ENCODE measurements around the gene MLN. TPM values are rescaled to one million over a fixed set of nuclear protein-coding genes. Genes with fewer than 3 reads are reported as not detected.

The MLN gene
- total and polyA plus RNA-seq, 3 experiments from 2014 or later, result not detected

DNA sequence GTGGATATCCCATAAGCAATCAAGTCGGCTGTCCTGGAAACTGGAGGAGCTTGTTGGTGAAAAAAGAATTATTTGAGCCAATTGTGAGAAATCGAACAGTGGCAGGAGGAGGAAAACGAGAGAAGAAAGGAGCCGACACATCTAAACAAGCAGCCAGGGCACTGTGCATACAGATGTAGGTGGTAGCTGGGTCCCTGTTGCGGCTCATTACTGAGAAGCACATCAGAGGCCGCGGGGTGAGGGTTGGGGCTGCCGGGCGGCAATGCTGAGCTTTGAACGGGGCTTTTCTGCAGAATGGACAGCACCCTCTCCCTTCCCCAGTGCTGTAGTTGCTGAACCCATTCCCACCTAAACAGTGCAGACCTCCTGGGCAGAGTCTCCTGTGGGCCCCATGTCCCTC is 10.8 kb downstream of the MLN start:
- no peaks in the 10 kb centered on the region for H3K27me3 ChIP-seq (ENCODE audit: insufficient read depth, low read length, poor library complexity, severe bottlenecking)
- POLR2A ChIA-PET, result no interaction called here
- H3K27me3 Mint-ChIP-seq, result peaks cover 8% of the 10 kb centered on the region in 2 donors
- H3K36me3 Mint-ChIP-seq, result peaks cover 0 to 1% (median 0%) of the 10 kb centered on the region in 3 donors
- no peaks in the 10 kb centered on the region for H3K9me3 Mint-ChIP-seq
- H3K4me1 Mint-ChIP-seq, result peaks cover 8 to 15% (median 15%) of the 10 kb centered on the region in 3 donors
- H3K9me3 ChIP-seq (ENCODE audit: low read length), result no peaks in the 10 kb centered on the region
- H3K27ac ChIP-seq (ENCODE audit: low read depth, low read length), result no peak overlapping the region
- H3K4me3 ChIP-seq (ENCODE audit: low read length), result no peak overlapping the region
- H3K4me1 ChIP-seq (ENCODE audit: insufficient read depth, low read length), result no peaks in the 10 kb centered on the region
- H3K4me3 Mint-ChIP-seq, result peak overlapping the region in 1 of 7 donors; percentile 61
- CTCF ChIA-PET, result interaction anchor here (1.2 kb wide), 1 partner anchor 954 kb away, joined by 3 read pairs; the partner anchor contains the start of gene TAP2
- H3K27ac Mint-ChIP-seq, result no peak overlapping the region
- no peaks in the 10 kb centered on the region for H3K36me3 ChIP-seq (ENCODE audit: insufficient read depth, low read length)
- no peak for DNase-seq

- no peak for DNase-seq
- no peaks in the 10 kb centered on the region for H3K9me3 ChIP-seq (ENCODE audit: low read length)
- POLR2A ChIA-PET, result no interaction called here
Measured at GRCh38 chr6:33791620-33792019, 12.2 kb downstream of the MLN start.

DNA sequence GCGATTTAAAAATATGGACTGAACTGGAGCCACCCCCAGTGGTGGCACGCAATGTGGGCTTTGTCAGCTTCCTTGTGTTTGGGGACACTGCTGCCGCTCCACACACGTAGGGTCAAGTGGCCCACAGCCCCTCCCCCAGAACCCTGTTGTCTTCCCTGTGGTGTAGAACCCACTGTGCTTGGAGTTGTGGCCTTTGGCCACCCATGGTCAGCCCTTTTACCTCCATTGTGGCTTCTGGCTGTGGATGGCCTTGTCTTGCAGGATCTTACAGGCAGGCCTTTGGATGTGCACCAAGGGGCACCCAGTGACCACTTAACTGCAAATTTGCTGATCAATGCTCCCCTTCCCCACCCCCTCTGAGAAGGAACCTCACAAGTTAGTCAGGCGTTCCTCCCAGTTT is 12.9 kb downstream of the MLN start:
- H3K36me3 Mint-ChIP-seq, result peaks cover 0 to 21% (median 0%) of the 10 kb centered on the region in 3 donors
- no peaks in the 10 kb centered on the region for H3K9me3 Mint-ChIP-seq
- H3K4me1 ChIP-seq (ENCODE audit: insufficient read depth, low read length), result peaks cover 20% of the 10 kb centered on the region
- peaks cover 2% of the 10 kb centered on the region for H3K36me3 ChIP-seq (ENCODE audit: insufficient read depth, low read length)
- no peak overlapping the region for H3K27ac ChIP-seq (ENCODE audit: low read depth, low read length)
- no peak for DNase-seq
- H3K9me3 ChIP-seq (ENCODE audit: low read length), result no peaks in the 10 kb centered on the region
- ChIA-PET POLR2A (no interaction called here), CTCF (no interaction called here)
- H3K4me1 Mint-ChIP-seq, result peaks cover 29 to 36% (median 36%) of the 10 kb centered on the region in 3 donors
- H3K4me3 Mint-ChIP-seq, result peak overlapping the region in 1 of 7 donors; percentile 89
- peak overlapping the region in 1 of 8 donors; percentile 89 for H3K27ac Mint-ChIP-seq
- H3K4me3 ChIP-seq (ENCODE audit: low read length), result no peak overlapping the region
- no peaks in the 10 kb centered on the region for H3K27me3 Mint-ChIP-seq
- H3K27me3 ChIP-seq (ENCODE audit: insufficient read depth, low read length, poor library complexity, severe bottlenecking), result no peaks in the 10 kb centered on the region

More at GRCh38 chr6:33791620-33792019, 12.2 kb downstream of the MLN start:
- Histone ChIP-seq H3K27ac (ENCODE audit: low read depth, low read length) (no peak overlapping the region), H3K27me3 (ENCODE audit: insufficient read depth, low read length, poor library complexity, severe bottlenecking) (no peaks in the 10 kb centered on the region), H3K4me1 (ENCODE audit: insufficient read depth, low read length) (peaks cover 13% of the 10 kb centered on the region), H3K36me3 (ENCODE audit: insufficient read depth, low read length) (no peaks in the 10 kb centered on the region), H3K4me3 (ENCODE audit: low read length) (no peak overlapping the region)
- Mint-ChIP-seq H3K27ac (peak overlapping the region in 1 of 8 donors; percentile 89), H3K4me3 (peak overlapping the region in 1 of 7 donors; percentile 89), H3K4me1 (peaks cover 22 to 29% (median 29%) of the 10 kb centered on the region in 3 donors), H3K9me3 (no peaks in the 10 kb centered on the region), H3K27me3 (peaks cover 0 to 2% of the 10 kb centered on the region in 2 donors), H3K36me3 (peaks cover 0 to 14% (median 0%) of the 10 kb centered on the region in 3 donors)
- CTCF ChIA-PET, result no interaction called here

DNA sequence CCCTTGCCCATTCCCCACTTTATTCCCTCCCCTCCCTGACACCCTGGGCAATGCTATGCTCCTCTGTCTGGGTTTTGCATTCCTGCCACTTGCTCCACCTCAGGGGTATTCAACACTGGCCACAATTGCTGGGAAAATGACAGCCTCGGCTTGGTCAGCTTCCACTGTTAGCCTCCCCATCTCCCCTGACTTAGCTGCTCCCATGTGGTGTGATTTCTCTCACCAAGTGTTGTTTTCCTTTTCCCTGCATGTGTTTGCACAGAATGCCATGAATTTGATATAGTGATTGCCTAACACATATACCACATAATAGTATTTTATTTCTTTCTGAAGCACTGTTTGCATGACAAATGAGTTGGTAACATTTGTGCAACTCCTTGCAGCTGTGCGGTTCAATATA is 13.4 kb downstream of the MLN start:
- Mint-ChIP-seq H3K36me3 (peaks cover 0 to 25% (median 0%) of the 10 kb centered on the region in 3 donors), H3K4me1 (peaks cover 34 to 41% (median 41%) of the 10 kb centered on the region in 3 donors), H3K9me3 (no peaks in the 10 kb centered on the region), H3K27me3 (no peaks in the 10 kb centered on the region), H3K4me3 (peak overlapping the region in 6 of 7 donors; percentile 9 to 89 (median 52)), H3K27ac (peak overlapping the region in 3 of 8 donors; percentile 28 to 89 (median 55))
- Histone ChIP-seq H3K27me3 (ENCODE audit: insufficient read depth, low read length, poor library complexity, severe bottlenecking) (no peaks in the 10 kb centered on the region), H3K36me3 (ENCODE audit: insufficient read depth, low read length) (peaks cover 7% of the 10 kb centered on the region), H3K4me3 (ENCODE audit: low read length) (no peak overlapping the region), H3K9me3 (ENCODE audit: low read length) (no peaks in the 10 kb centered on the region), H3K27ac (ENCODE audit: low read depth, low read length) (no peak overlapping the region), H3K4me1 (ENCODE audit: insufficient read depth, low read length) (peaks cover 26% of the 10 kb centered on the region)
- DNase-seq, result no peak
- POLR2A ChIA-PET, result no interaction called here
- CTCF ChIA-PET, result no interaction called here

GRCh38 chr6:33789550-33789895 is 14.3 kb downstream of the MLN start:
- Histone ChIP-seq H3K36me3 (ENCODE audit: insufficient read depth, low read length) (peaks cover 13% of the 10 kb centered on the region), H3K27ac (ENCODE audit: low read depth, low read length) (peak overlapping the region; percentile 89), H3K27me3 (ENCODE audit: insufficient read depth, low read length, poor library complexity, severe bottlenecking) (no peaks in the 10 kb centered on the region), H3K9me3 (ENCODE audit: low read length) (no peaks in the 10 kb centered on the region), H3K4me3 (ENCODE audit: low read length) (peak overlapping the region; percentile 57), H3K4me1 (ENCODE audit: insufficient read depth, low read length) (peaks cover 32% of the 10 kb centered on the region)
- H3K36me3 Mint-ChIP-seq, result peaks cover 0 to 33% (median 0%) of the 10 kb centered on the region in 3 donors
- H3K4me3 Mint-ChIP-seq, result peak overlapping the region; percentile 71 to 90 (median 84)
- POLR2A ChIA-PET, result interaction anchor here (0.6 to 2.0 kb wide), 4 partner anchors 10 to 856 kb away, joined by 3 to 7 read pairs (median 4); no protein-coding TSS in a partner anchor
- H3K27me3 Mint-ChIP-seq, result no peaks in the 10 kb centered on the region
- no peaks in the 10 kb centered on the region for H3K9me3 Mint-ChIP-seq
- H3K27ac Mint-ChIP-seq, result peak overlapping the region in 5 of 8 donors; percentile 84 to 93 (median 90)
- no peak for DNase-seq
- CTCF ChIA-PET, result interaction anchor here (0.6 to 3.5 kb wide), 2 partner anchors 19 to 45 kb away, joined by 3 to 20 read pairs; no protein-coding TSS in a partner anchor
- peaks cover 43 to 50% (median 50%) of the 10 kb centered on the region in 3 donors for H3K4me1 Mint-ChIP-seq

DNA sequence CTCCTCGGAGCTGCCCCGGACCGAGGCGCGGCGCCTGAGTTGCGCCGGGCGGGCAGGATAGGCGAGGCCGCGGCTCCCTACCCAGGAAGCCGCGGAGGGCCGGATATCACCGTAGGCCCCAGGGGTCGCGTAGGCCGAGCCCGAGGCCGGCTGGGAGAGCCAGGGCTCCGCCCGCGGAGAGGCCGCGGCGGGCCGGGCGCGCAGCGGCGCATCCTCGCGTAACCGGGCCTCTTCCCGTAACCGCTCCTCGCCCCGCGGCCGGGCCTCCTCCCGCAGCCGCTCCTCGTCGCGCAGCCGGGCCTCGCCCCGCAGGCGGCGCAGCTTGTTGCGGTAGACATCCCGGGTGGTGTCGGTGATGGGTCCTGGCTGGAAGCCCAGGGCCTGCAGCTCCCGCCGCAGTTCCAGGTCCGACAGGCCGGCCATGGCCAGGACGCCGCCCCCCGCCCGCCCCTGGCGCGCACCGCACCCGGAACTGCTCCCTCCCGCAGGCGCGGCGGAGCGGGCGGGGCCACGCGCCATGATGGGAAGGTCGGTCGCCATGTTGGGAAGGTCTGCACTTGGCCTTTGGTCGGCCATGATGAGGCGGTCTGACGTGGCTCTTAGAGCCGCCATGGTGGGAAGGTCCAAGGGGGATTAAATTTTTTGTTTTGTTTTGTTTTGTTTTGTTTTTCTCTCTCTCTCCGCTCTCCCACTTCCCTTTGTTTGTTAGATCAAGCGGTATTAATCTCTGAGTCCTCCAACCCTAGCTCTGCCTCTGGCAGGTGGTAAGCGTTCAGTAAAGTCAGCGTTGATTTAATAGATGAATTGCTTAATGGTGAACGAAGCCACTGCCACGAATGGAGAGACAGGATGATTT is 14.9 kb downstream of the MLN start, which contains the start of gene LEMD2:
LEMD2 (minus strand) TSS at position 437 of the 856 bp plus-strand sequence; CDS start at position 423, 14 bp downstream.
- H3K9me3 Mint-ChIP-seq, result no peaks in the 10 kb centered on the region
- H3K27me3 Mint-ChIP-seq, result no peaks in the 10 kb centered on the region
- peak within 1 kb of the TSS; percentile 90 to 99 (median 96) for H3K4me3 Mint-ChIP-seq
- H3K4me3 ChIP-seq (ENCODE audit: low read length), result peak within 1 kb of the TSS; percentile 57
- peaks cover 16% of the 10 kb centered on the region for H3K36me3 ChIP-seq (ENCODE audit: insufficient read depth, low read length)
- H3K4me1 ChIP-seq (ENCODE audit: insufficient read depth, low read length), result peaks cover 32% of the 10 kb centered on the region
- H3K27ac ChIP-seq (ENCODE audit: low read depth, low read length), result peak within 1 kb of the TSS; percentile 89
- peak; percentile 83 to 93 (median 87) for DNase-seq
- no peaks in the 10 kb centered on the region for H3K27me3 ChIP-seq (ENCODE audit: insufficient read depth, low read length, poor library complexity, severe bottlenecking)
- peaks cover 48 to 56% (median 53%) of the 10 kb centered on the region in 3 donors for H3K4me1 Mint-ChIP-seq
- H3K9me3 ChIP-seq (ENCODE audit: low read length), result no peaks in the 10 kb centered on the region
- H3K27ac Mint-ChIP-seq, result peak within 1 kb of the TSS; percentile 94 to 99 (median 98)
- POLR2A ChIA-PET, result interaction anchor here (0.5 to 2.0 kb wide), 6 partner anchors 9 to 856 kb away, joined by 3 to 7 read pairs (median 3); no protein-coding TSS in a partner anchor
- CTCF ChIA-PET, result interaction anchor here (0.6 to 3.5 kb wide), 6 partner anchors 8 to 266 kb away, joined by 3 to 20 read pairs (median 3); no protein-coding TSS in a partner anchor
- H3K36me3 Mint-ChIP-seq, result peaks cover 0 to 39% (median 0%) of the 10 kb centered on the region in 3 donors

DNA sequence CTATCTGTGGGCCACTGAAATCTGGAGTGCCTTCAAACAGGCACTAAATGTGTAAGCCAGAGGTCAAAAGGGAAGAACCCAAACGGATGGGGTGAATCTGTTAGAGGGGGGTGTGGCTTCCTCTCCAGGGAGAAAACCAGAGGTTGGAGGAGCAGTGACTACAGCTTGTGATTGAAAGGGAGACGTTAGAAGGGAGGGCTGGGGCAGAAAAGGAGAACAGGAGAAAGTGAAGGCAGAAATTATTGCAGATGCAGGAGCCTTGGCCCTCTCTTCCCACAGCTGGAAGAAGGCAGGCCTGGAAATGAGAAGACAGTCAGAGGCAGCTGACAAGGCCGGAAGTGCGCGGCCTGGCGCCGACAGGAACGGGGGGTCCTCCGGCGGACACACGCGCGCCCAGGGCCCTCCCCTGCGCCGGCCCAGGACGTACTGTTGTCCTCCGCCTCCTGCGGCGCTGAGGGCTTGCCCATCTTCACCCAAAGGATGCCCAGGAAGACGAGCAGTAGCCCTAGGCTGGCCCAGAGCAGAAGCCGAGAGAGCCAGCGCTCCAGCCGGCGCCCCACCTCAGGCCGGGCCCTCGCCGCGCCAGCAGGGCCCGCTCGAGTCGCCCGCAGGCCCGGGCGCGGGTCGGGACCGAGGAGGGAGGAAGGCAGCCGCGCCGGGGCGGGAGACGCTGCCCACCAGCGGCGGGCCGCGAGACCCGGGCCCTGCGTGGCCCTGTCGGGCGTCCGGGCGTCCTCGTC is 15.7 kb downstream of the MLN start:
- Mint-ChIP-seq H3K27me3 (no peaks in the 10 kb centered on the region), H3K4me1 (peaks cover 54 to 63% (median 60%) of the 10 kb centered on the region in 3 donors), H3K4me3 (peak overlapping the region; percentile 90 to 99 (median 96)), H3K9me3 (no peaks in the 10 kb centered on the region), H3K27ac (peak overlapping the region; percentile 94 to 99 (median 98)), H3K36me3 (peaks cover 0 to 47% (median 0%) of the 10 kb centered on the region in 3 donors)
- peaks cover 24% of the 10 kb centered on the region for H3K36me3 ChIP-seq (ENCODE audit: insufficient read depth, low read length)
- peak overlapping the region; percentile 89 for H3K27ac ChIP-seq (ENCODE audit: low read depth, low read length)
- no peaks in the 10 kb centered on the region for H3K27me3 ChIP-seq (ENCODE audit: insufficient read depth, low read length, poor library complexity, severe bottlenecking)
- ChIA-PET CTCF (interaction anchor here (0.9 to 3.5 kb wide), 7 partner anchors 9 to 367 kb away, joined by 3 to 20 read pairs (median 3); no protein-coding TSS in a partner anchor), POLR2A (interaction anchor here (0.5 to 2.0 kb wide), 6 partner anchors 8 to 638 kb away, joined by 3 to 7 read pairs (median 4); partner anchors contain the start of gene RPS10)
- H3K4me3 ChIP-seq (ENCODE audit: low read length), result peak overlapping the region; percentile 57
- no peaks in the 10 kb centered on the region for H3K9me3 ChIP-seq (ENCODE audit: low read length)
- peak; percentile 49 to 75 (median 57) for DNase-seq
- peaks cover 32% of the 10 kb centered on the region for H3K4me1 ChIP-seq (ENCODE audit: insufficient read depth, low read length)
